KMS-11 (cell line): ENCODE data around the gene GAS2.

Experiments
- H2AFZ ChIP-seq: fragments of 200-600 bp; sonication (generic); 2 replicates; pipeline ENCODE4 v1.6.1; 2016; ENCODE audit warnings: antibody characterized with exemption, mixed run types, low read depth
- H3K27ac ChIP-seq: fragments of 200-600 bp; sonication (generic); 2 replicates; pipeline ENCODE4 v1.6.1; 2016; ENCODE audit warnings: mild to moderate bottlenecking, mixed run types
- H3K27me3 ChIP-seq: fragments of 200-600 bp; sonication (generic); 2 replicates; pipeline ENCODE4 v1.6.1; 2017; ENCODE audit warnings: mild to moderate bottlenecking, low read depth, mixed run types, moderate library complexity; ENCODE audit not compliant: insufficient read depth
- H3K36me3 ChIP-seq: fragments of 200-600 bp; sonication (generic); 2 replicates; pipeline ENCODE4 v1.6.1; 2017; ENCODE audit warnings: mild to moderate bottlenecking, mixed run types; ENCODE audit not compliant: insufficient read depth
- H3K4me1 ChIP-seq: fragments of 200-600 bp; sonication (generic); 2 replicates; pipeline ENCODE4 v1.6.1; 2016; ENCODE audit warnings: mild to moderate bottlenecking, low read depth, mixed run types; ENCODE audit not compliant: poor library complexity, severe bottlenecking
- H3K4me2 ChIP-seq: fragments of 200-600 bp; sonication (generic); 2 replicates; pipeline ENCODE4 v1.7.0; 2016; ENCODE audit warnings: mild to moderate bottlenecking, mixed run types
- H3K4me3 ChIP-seq: fragments of 200-600 bp; sonication (generic); IDR thresholded peaks from 2 replicates; pipeline ENCODE4 v1.6.1; 2017; ENCODE audit warnings: low read depth, low read length, mixed read lengths; ENCODE audit not compliant: insufficient read depth
- H3K79me2 ChIP-seq: fragments of 200-600 bp; sonication (generic); 2 replicates; pipeline ENCODE4 v1.6.1; 2016; ENCODE audit warnings: low read depth, mixed run types; ENCODE audit not compliant: insufficient read depth
- H3K9ac ChIP-seq: fragments of 200-600 bp; sonication (generic); 2 replicates; pipeline ENCODE4 v1.6.1; 2016; ENCODE audit warnings: mild to moderate bottlenecking, mixed run types
- H4K20me1 ChIP-seq: fragments of 200-600 bp; sonication (generic); 2 replicates; pipeline ENCODE4 v1.6.1; 2016; ENCODE audit warnings: mild to moderate bottlenecking, mixed run types; ENCODE audit not compliant: insufficient read depth
- CTCF ChIP-seq: fragments of 200-600 bp; sonication (generic); conservative IDR thresholded peaks from 2 replicates; pipeline ENCODE4 v1.6.1; 2017; ENCODE audit warnings: low read depth, mild to moderate bottlenecking, antibody characterized with exemption, low read length, moderate library complexity, mixed read lengths

The GAS2 gene

GRCh38 chr11:22753416-22753815, 87.0 kb downstream of the GAS2 start:
- Histone ChIP-seq H3K4me3 (no peak overlapping the region), H3K9ac (no peak overlapping the region), H3K27me3 (no peaks in the 10 kb centered on the region), H3K79me2 (no peaks in the 10 kb centered on the region), H2AFZ (no peak overlapping the region), H4K20me1 (no peaks in the 10 kb centered on the region), H3K4me2 (no peak overlapping the region; the same call in 1 of the 2 replicates), H3K4me1 (peaks cover 21% of the 10 kb centered on the region), H3K36me3 (no peaks in the 10 kb centered on the region), H3K27ac (peak overlapping the region; percentile 41; the same call in 1 of the 2 replicates)
- TF ChIP-seq CTCF: no peak

- TF ChIP-seq CTCF: no peak
- Histone ChIP-seq H2AFZ (no peak overlapping the region), H3K36me3 (no peaks in the 10 kb centered on the region), H3K4me3 (no peak overlapping the region), H3K9ac (no peak overlapping the region), H3K27ac (no peak overlapping the region), H3K27me3 (no peaks in the 10 kb centered on the region), H4K20me1 (no peaks in the 10 kb centered on the region), H3K4me1 (peaks cover 7% of the 10 kb centered on the region), H3K4me2 (no peak overlapping the region), H3K79me2 (no peaks in the 10 kb centered on the region)
Observed at GRCh38 chr11:22761066-22761465, 94.7 kb downstream of the GAS2 start.

- Histone ChIP-seq H3K36me3 (no peaks in the 10 kb centered on the region), H3K4me3 (no peak overlapping the region), H3K79me2 (no peaks in the 10 kb centered on the region), H3K4me2 (no peak overlapping the region), H3K4me1 (peaks cover 7% of the 10 kb centered on the region), H4K20me1 (no peaks in the 10 kb centered on the region), H2AFZ (no peak overlapping the region), H3K9ac (no peak overlapping the region), H3K27me3 (no peaks in the 10 kb centered on the region), H3K27ac (no peak overlapping the region)
- TF ChIP-seq CTCF: no peak
Observed at GRCh38 chr11:22763166-22763565, 96.8 kb downstream of the GAS2 start.

- no peak for TF ChIP-seq CTCF
- H3K4me1 ChIP-seq: peaks cover 7% of the 10 kb centered on the region
- no peak overlapping the region for H3K27ac ChIP-seq
- H3K36me3 ChIP-seq: no peaks in the 10 kb centered on the region
- no peaks in the 10 kb centered on the region for H4K20me1 ChIP-seq
- H3K4me3 ChIP-seq: no peak overlapping the region
- no peak overlapping the region for H3K9ac ChIP-seq
- no peak overlapping the region for H3K4me2 ChIP-seq
- no peaks in the 10 kb centered on the region for H3K27me3 ChIP-seq
- H2AFZ ChIP-seq: no peak overlapping the region
- no peaks in the 10 kb centered on the region for H3K79me2 ChIP-seq
Observed at GRCh38 chr11:22764735-22765134, 98.3 kb downstream of the GAS2 start.
